CD4-positive, alpha-beta T cell (primary cell): Measurements from ENCODE around the gene CCDC198. TPM values are rescaled to one million over a fixed set of nuclear protein-coding genes. Genes with fewer than 3 reads are reported as not detected.

Experiments
- ATAC-seq: fragments of 200-7000 bp; cut with Tn5 transposase; one replicate; pipeline ENCODE4 v1.10.0; 2022; ENCODE audit warnings: mild to moderate bottlenecking; ENCODE audit not compliant: poor library complexity
- CTCF ChIA-PET: fragments of 350-600 bp; sonication (Branson Sonifier 250); formaldehyde crosslinking; loops from one replicate; lab custom pipeline; 2021; ENCODE audit warnings: antibody characterized with exemption, inconsistent platforms; lab: Charles Lee
- POLR2A ChIA-PET: fragments of 350-600 bp; sonication (Branson Sonifier 250); formaldehyde crosslinking; loops from one replicate; lab custom pipeline; 2021; ENCODE audit warnings: antibody characterized with exemption, inconsistent platforms; lab: Charles Lee
- DNase-seq, 14 experiments: peaks; one replicate each; pipeline ENCODE4 v3.0.0-alpha.2; 2013 to 2020; ENCODE audit warnings: mixed read lengths in 2 of 14
- H3K27ac ChIP-seq, 2 donors: one replicate each; pipeline versions ENCODE4 v1.5.1 to v1.7.0; 2013; ENCODE audit warnings: low read length in 2 of 2, low read depth in 1 of 2, mild to moderate bottlenecking in 1 of 2
- H3K27me3 ChIP-seq, 2 experiments: 1 replicate in 1 of 2; 2 replicates in 1 of 2; pipeline versions ENCODE4 v1.6.1 to v1.7.0; 2013; ENCODE audit warnings: low read length in 2 of 2, control low read depth in 1 of 2, mild to moderate bottlenecking in 1 of 2, moderate library complexity in 1 of 2; ENCODE audit not compliant: insufficient read depth in 2 of 2, control insufficient read depth in 1 of 2
- H3K36me3 ChIP-seq: one replicate; pipeline ENCODE4 v1.6.1; 2013; ENCODE audit warnings: low read length, control low read depth; ENCODE audit not compliant: insufficient read depth
- H3K4me1 ChIP-seq: one replicate; pipeline ENCODE4 v1.6.1; 2013; ENCODE audit warnings: low read length, control low read depth; ENCODE audit not compliant: insufficient read depth
- H3K4me3 ChIP-seq: one replicate; pipeline ENCODE4 v1.5.1; 2013; ENCODE audit warnings: mild to moderate bottlenecking, low read length, moderate library complexity
- H3K9me3 ChIP-seq, 2 experiments: 1 replicate in 1 of 2; 2 replicates in 1 of 2; pipeline versions ENCODE4 v1.6.1 to v1.7.0; 2013; ENCODE audit warnings: low read length in 2 of 2, mild to moderate bottlenecking in 2 of 2, control low read depth in 1 of 2, moderate library complexity in 1 of 2; ENCODE audit not compliant: control insufficient read depth in 1 of 2, insufficient read depth in 1 of 2
- H3K27ac Mint-ChIP-seq: one replicate; pipeline ENCODE4 v1.8.0; 2020; ENCODE audit warnings: mixed read lengths
- H3K27me3 Mint-ChIP-seq: one replicate; pipeline ENCODE4 v1.8.0; 2021; ENCODE audit warnings: mixed read lengths
- H3K36me3 Mint-ChIP-seq: one replicate; pipeline ENCODE4 v1.8.0; 2021; ENCODE audit warnings: low read depth, mixed read lengths
- H3K4me1 Mint-ChIP-seq: one replicate; pipeline ENCODE4 v1.8.0; 2021; ENCODE audit warnings: low read depth, mixed read lengths
- H3K4me3 Mint-ChIP-seq: one replicate; pipeline ENCODE4 v1.8.0; 2020; ENCODE audit warnings: mild to moderate bottlenecking, mixed read lengths
- H3K9me3 Mint-ChIP-seq: one replicate; pipeline ENCODE4 v1.8.0; 2020; ENCODE audit warnings: mixed read lengths
- intact Hi-C, 2 experiments: fragments of 100-400 bp; cut with DNase I in 1 of 2; cut with micrococcal nuclease in 1 of 2; formaldehyde crosslinking; loops; one replicate each; pipeline versions ENCODE4 v1.15.1 to v1.9.0; 2023 to 2025; cut with DNase I, micrococcal nuclease
- total RNA-seq, 174 experiments: library from RNA in 2 of 174; stranded (reverse) in 2 of 174; gene quantifications; one replicate each; pipeline ENCODE4 v1.2.3 and lab custom pipeline; 2021 to 2026
- TF ChIP-seq, protein P1 (sequence below): fragments of 200-600 bp; IDR thresholded peaks from one replicate; pipeline ENCODE4 v1.8.0; 2022; ENCODE audit warnings: antibody characterized with exemption, mild to moderate bottlenecking

CCDC198 gene
- total RNA-seq, 2 experiments from 2014 or later, result not detected

DNA sequence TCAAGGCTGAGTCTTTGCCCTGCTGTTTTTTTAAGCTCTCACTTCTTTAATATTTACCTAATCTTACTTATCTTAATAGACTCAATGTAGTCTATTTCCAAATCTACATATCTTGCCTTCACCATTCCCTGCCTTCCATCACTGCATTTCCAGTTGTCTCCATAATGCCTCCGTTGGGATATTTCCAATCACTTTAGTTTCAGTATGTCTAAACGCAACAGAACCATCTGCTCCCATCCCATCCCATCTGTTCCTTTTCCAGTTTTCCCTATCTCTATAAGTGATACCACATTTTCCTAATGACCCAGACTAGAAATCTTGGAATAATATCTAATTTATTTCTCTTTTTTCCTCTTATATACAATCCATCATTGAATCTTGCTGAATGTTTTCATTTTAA lies 15.1 kb upstream of the CCDC198 start:
- intact Hi-C loops, result no loop called here
- ATAC-seq, result no peak

DNA sequence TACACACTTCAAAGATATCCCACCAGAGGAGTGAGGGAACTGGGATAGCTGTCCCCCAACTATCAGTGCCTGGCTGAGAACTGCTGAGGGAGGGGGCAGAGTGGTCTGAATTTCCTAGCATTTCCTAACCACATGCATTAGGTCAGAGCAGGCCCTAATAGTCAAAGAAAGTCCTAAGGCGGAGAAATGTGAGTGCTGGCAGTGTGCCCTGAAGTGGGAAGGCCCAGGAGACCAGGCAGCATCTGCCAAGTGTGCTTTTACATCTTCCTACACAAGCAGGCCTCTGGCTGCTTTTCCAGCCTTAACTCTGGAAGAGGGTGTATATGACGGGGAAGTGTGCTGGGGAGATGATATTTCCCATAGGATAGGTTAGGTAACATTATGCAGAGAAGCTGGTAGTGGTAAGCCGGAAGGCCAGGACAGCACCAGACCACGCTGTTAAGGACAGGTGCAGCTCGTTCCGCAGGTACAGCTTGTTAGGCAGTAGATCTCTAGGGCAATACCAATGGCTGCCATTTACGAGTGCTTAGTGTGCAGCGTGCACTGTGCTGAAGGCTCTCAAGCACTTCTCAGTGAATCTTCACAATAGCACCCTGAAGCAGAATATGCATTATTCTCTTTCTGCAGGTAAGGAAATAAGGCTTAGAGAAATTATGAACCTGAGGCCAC lies 9.1 kb upstream of the CCDC198 start:
- Histone ChIP-seq H3K4me3 (no peak overlapping the region), H3K36me3 (no peaks in the 10 kb centered on the region), H3K9me3 (peaks cover 0 to 3% of the 10 kb centered on the region in 2 experiments), H3K27me3 (no peaks in the 10 kb centered on the region), H3K4me1 (no peaks in the 10 kb centered on the region), H3K27ac (no peak overlapping the region)
- peaks cover 3% of the 10 kb centered on the region for H3K27me3 Mint-ChIP-seq
- peaks cover 2% of the 10 kb centered on the region for H3K9me3 Mint-ChIP-seq
- H3K27ac Mint-ChIP-seq, result no peak overlapping the region
- H3K36me3 Mint-ChIP-seq, result no peaks in the 10 kb centered on the region
- TF ChIP-seq, protein P1, sequence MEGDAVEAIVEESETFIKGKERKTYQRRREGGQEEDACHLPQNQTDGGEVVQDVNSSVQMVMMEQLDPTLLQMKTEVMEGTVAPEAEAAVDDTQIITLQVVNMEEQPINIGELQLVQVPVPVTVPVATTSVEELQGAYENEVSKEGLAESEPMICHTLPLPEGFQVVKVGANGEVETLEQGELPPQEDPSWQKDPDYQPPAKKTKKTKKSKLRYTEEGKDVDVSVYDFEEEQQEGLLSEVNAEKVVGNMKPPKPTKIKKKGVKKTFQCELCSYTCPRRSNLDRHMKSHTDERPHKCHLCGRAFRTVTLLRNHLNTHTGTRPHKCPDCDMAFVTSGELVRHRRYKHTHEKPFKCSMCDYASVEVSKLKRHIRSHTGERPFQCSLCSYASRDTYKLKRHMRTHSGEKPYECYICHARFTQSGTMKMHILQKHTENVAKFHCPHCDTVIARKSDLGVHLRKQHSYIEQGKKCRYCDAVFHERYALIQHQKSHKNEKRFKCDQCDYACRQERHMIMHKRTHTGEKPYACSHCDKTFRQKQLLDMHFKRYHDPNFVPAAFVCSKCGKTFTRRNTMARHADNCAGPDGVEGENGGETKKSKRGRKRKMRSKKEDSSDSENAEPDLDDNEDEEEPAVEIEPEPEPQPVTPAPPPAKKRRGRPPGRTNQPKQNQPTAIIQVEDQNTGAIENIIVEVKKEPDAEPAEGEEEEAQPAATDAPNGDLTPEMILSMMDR, result no peak
- POLR2A ChIA-PET, result no interaction called here
- H3K4me3 Mint-ChIP-seq, result no peak overlapping the region
- CTCF ChIA-PET, result no interaction called here
- no peak for ATAC-seq
- intact Hi-C loops, result no loop called here
- no peaks in the 10 kb centered on the region for H3K4me1 Mint-ChIP-seq
- DNase-seq, result no peak

More for the DNA sequence above, 15.1 kb upstream of the CCDC198 start:
- no peak overlapping the region for H3K4me3 ChIP-seq
- no peaks in the 10 kb centered on the region for H3K9me3 ChIP-seq
- no peak overlapping the region for H3K27ac ChIP-seq
- CTCF ChIA-PET, result no interaction called here
- Mint-ChIP-seq H3K4me1 (no peaks in the 10 kb centered on the region), H3K36me3 (no peaks in the 10 kb centered on the region), H3K27ac (no peak overlapping the region), H3K4me3 (no peak overlapping the region), H3K27me3 (peaks cover 3% of the 10 kb centered on the region), H3K9me3 (peaks cover 2% of the 10 kb centered on the region)
- H3K27me3 ChIP-seq, result no peaks in the 10 kb centered on the region
- TF ChIP-seq, protein P1, result no peak
- no peaks in the 10 kb centered on the region for H3K4me1 ChIP-seq
- no peak for DNase-seq
- POLR2A ChIA-PET, result no interaction called here
- no peaks in the 10 kb centered on the region for H3K36me3 ChIP-seq

DNA sequence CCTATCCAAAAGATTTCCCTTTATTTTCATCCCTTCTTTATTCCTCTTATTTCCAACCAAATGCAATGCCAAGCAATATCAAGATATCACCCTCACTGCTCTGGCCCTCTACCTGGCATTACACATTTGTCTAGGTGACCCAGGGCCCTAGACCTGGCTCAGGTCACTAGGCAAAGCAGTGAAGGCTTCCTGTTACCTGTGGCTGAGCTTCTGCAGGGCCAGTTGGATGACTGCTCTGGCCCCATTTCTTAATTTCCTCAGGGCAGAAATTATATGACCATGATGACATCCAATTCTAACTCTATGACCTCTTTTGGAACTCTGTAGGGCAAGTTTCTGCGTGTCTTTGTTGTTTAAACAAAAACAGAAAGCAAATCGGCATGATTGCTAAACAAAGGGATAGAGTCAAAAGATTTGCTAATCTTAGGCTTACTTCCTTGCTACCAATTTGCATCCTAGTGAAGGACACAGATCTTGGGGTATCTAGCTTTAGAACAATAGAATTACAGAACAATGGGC lies 7.4 kb upstream of the CCDC198 start:
- Histone ChIP-seq H3K27me3 (no peaks in the 10 kb centered on the region), H3K27ac (no peak overlapping the region), H3K36me3 (no peaks in the 10 kb centered on the region), H3K4me1 (no peaks in the 10 kb centered on the region), H3K9me3 (peaks cover 0 to 3% of the 10 kb centered on the region in 2 experiments), H3K4me3 (no peak overlapping the region)
- ChIA-PET POLR2A (no interaction called here), CTCF (no interaction called here)
- TF ChIP-seq, protein P1, result no peak
- DNase-seq (no peak), ATAC-seq (no peak)
- H3K4me1 Mint-ChIP-seq, result no peaks in the 10 kb centered on the region
- peaks cover 2% of the 10 kb centered on the region for H3K9me3 Mint-ChIP-seq
- intact Hi-C loops, result no loop called here
- no peaks in the 10 kb centered on the region for H3K36me3 Mint-ChIP-seq
- H3K27ac Mint-ChIP-seq, result no peak overlapping the region
- H3K4me3 Mint-ChIP-seq, result no peak overlapping the region
- H3K27me3 Mint-ChIP-seq, result no peaks in the 10 kb centered on the region
